NCI-H1436 treated with DMSO at 0.1 percent for 48 hours (cell line): ENCODE data around the gene PRR9.

ENCODE experiments used
- DNase-seq: peaks from one replicate; lab custom pipeline; 2025; lab: John Stamatoyannopoulos, UW

PRR9 gene

GRCh38 chr1:153265457-153265856, 48.1 kb downstream of the PRR9 start:
- no peak for DNase-seq
